ENCODE measurements around the gene RPL12. TPM values are rescaled to one million over a fixed set of nuclear protein-coding genes. Genes with fewer than 3 reads are reported as not detected.

The RPL12 gene
- total RNA-seq, 1 experiment from 2014 or later, result 1,981 TPM

DNA sequence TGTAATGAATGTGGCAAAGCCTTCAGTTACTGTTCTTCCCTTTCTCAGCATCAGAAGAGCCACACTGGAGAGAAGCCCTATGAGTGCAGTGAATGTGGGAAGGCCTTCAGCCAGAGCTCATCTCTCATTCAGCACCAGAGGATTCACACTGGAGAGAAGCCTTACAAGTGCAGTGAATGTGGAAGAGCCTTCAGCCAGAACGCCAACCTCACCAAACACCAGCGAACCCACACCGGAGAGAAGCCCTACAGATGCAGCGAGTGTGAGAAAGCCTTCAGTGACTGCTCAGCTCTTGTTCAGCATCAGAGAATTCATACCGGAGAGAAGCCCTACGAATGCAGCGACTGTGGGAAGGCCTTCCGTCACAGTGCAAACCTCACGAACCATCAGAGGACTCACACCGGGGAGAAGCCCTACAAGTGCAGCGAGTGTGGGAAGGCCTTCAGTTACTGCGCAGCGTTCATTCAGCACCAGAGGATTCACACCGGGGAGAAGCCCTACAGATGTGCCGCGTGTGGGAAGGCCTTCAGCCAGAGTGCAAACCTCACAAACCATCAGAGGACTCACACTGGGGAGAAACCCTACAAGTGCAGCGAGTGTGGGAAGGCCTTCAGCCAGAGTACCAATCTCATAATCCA, 6.8 kb downstream of the RPL12 start:
- DNase-seq (ENCODE audit: low read depth), result peak; percentile 29

DNA sequence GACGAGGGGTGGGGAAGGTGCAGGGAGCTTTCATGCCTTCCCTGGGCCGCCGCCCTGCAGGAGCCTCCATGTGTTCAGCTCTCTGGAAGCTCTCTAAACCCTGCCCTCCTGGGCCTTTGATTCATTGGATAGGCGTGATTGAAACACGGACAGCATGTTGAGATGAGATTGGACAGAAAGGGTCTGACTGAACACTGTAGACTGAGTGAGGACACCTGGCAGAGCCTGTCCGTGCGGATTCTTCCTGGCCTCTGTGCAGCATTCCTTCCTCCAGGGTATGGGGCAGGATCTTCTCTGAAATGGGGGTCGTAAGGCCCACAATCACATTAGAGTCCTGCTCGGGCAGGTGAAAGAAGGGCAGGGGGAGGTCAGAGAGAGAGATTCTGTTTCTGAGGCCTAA, 12.8 kb downstream of the RPL12 start:
- no peak for DNase-seq (ENCODE audit: low read depth)

DNA sequence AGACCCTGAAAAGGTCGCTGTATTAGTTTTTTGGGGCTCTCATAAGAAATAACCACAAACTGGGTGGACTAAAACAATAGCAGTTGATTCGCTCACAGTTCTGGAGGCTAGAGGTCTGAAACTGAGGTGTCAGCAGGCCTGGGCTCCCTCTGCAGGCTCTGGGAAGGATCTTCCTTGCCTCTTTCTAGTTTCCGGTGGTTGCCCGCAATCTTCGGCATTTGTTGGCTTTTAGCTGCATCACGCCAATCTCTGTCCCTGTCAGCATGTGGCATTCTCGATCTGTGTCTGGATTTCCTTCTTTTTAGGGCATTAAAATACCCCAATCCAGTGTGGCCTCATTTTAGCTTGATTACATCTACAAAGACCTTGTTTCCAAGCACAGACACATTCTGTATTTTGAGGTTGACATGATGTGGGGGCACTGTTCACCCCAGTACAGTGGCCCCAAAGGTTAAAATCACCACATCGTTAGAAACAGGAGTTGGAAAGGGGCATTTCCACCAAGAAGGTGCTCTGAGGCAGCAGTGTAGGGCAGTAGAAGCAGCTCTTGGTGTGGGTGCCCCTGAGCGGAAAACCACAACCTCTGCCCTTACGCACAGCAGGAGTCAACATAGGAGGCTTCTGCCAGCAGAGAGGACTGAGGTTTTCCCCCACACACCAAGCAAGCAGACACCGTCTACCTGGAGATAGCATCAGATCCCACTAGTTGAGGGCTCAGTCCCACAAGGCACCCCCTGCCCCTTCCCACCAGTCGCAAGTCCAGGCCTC, 13.5 kb downstream of the RPL12 start:
- no peak for DNase-seq (ENCODE audit: low read depth)

DNA sequence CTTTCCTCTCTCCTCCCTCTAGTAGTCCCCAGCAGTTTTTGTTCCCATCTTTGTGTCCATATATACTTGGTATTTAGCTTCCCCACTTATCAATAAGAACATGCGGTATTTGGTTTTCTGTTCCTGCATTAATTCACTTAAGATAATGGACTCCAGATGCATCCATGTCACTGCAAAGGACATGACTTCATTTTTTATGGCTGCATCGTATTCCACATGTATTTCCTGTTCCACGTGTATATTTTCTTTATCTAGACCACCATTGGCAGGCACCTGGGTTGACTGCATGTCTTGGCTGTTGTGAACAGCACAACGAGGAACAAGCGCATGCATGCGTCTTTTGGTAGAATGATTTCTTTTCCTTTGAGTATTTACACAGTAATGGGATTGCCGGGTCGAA, 20.8 kb downstream of the RPL12 start:
- DNase-seq (ENCODE audit: low read depth), result no peak

DNA sequence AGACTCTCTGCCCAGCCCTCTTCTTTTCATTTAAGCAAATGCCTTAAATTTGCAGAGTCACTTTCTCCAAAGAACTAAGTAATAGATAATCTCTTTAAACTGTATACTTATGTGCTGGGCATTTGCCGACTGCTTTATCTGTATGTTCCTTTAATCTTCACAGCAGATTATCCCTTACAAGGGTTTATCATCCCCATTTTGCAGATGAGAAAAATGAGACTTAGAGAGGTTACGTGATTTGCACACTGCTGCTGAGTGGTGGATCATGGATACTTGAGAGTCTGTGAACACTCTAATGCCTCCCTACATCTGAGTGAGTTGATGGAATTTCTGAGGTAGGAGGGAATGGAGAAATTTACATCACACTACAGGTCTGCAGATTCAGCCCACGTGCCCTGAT, 22.9 kb downstream of the RPL12 start:
- no peak for DNase-seq (ENCODE audit: low read depth)

DNA sequence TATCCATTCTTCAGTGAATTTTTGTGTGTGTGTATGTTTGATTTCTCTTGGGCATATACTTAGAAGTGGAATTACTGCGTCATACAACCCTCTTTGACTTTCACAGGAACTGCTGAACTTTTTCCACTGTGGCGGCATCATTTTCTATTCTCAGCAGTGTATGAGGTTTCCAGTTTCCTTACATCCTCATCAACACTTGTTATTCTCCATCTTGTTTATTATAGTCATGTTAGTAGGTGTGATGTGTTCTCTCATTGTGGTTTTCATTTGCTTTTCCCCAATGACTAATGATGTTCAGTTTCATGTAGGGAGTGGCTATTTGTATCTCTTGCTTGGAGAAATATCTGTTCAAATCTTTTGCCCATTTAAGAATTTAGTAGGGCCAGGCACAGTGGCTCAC, 24.4 kb downstream of the RPL12 start:
- no peak for DNase-seq (ENCODE audit: low read depth)

DNA sequence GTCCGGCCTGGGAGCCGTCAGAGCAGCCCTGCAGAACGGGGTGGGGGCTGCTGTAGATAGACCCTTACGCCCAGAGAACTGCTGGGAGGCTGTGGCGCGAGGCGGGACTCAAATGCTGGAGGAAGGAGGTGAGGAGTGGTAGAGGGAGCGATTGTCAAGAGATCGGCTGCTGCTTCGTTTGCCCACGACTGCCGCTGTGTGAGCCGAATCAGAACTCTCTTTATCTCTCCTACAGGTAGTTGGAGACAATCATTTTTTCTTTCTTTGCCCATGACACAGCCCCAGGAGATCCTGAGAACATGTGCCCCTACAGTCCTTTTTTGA, 26.6 kb downstream of the RPL12 start:
- no peak for DNase-seq (ENCODE audit: low read depth)

DNA sequence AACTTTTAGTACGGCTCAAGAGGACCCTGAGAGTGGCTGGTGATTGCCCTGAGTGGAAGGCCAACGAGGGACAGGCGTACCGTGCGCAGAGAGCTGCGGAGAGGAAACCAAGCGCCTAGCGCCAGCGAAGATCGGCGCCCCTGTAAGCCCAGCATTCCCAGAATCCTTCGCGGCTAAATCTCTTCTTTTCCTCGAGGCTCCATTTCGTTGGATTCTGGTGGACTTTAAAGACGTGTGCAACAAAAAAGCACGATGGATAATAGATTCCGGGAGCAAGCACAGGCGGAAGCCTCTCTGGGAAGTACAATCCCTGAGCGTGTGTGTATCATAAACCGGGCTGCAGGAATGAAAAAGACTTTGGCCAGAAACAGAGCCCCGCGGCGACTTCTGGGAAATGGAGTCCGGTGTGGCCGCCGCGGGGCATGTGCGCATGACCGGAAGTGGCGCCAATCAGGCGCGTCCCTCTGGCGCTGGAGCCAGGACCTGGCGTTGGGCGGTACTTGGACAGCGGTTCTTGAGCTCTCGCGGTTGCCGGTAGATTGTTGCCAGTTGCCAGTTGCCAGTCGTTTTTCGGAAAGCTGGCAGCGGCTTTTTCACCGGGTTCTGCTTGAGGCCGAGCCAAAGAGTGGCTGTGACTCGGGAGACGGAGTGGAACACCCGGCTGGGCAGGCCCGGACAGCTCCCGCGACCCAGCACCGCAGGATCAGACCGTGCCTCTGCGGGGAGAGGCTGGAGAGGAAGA, 27.1 kb downstream of the RPL12 start, which contains the start of gene ZNF79:
Gene ZNF79 (plus strand): TSS at position 449 of the 742 bp plus-strand sequence. CDS start 406 bp downstream, outside the sequence.
- peak; percentile 92 for DNase-seq (ENCODE audit: low read depth)

DNA sequence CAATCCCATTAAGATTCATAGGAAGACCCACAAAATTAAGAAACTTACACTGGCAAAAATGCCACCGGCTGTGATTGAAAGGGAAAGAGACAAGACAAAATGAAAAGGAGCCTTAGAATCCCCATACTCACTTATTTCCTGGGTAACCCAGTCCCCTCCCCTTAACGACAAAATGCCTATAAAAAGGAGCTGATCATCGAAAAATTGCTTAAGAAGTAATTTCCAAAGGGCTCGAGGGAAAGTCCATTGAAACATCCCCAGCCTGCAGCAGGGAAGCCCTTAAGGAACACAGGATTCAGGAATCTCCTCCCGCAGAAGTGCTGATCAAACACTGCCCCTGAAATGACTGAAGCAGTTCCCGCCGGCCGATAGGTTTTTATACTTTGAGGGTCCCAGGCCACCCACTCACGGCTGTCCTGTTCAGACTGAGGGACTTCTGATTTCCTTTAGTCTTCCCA, 27.7 kb downstream of the RPL12 start:
- DNase-seq (ENCODE audit: low read depth), result no peak

DNA sequence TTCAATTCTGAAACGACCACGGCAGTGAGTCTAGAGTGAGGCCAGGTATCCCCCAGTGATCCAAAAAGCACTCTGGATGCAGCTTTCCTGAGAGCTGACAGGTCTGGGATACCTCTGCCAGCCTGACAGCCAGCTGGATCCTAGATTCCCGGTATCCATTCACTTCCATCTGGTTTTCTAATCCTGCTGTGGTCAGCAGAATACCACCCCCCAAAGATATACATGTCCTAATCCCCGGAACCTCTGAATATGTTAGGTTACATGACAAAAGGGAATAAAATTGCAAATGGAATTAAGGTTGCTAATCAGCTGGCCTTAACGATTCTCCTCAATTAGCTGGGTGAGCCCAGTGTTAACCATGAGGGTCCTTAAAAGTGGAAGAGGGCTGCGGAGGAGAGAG, 28.4 kb downstream of the RPL12 start:
- no peak for DNase-seq (ENCODE audit: low read depth)

DNA sequence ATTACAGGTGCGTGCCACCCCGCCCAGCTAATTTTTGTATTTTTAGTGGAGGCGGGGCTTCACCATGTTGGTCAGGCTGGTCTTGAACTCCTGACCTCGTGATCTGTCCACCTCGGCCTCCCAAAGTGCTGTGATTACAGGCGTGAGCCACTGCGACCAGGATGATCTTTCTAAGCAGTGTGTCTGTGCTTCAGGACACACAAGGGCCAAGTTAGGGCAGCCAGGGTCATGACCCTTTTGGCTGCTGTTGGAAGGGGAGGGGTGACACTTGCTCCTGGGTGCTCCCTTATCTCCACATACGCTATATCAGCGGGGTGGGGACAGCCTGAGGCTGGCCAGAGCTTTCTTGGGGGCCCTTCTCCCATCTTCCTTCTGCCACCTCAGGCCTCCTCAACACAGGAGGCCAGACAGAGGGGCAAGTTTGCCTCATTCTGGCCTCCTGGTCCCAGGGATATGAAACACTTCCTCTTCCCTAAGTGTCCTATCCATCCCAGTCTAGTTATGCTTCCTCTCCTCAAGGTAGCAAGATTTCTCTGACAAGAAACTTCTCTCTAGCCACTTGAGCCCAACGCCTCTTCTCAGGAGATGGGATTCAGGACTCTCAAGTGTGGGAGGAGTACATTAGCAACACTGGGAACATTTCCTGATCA, 28.9 kb downstream of the RPL12 start:
- DNase-seq (ENCODE audit: low read depth), result no peak

DNA sequence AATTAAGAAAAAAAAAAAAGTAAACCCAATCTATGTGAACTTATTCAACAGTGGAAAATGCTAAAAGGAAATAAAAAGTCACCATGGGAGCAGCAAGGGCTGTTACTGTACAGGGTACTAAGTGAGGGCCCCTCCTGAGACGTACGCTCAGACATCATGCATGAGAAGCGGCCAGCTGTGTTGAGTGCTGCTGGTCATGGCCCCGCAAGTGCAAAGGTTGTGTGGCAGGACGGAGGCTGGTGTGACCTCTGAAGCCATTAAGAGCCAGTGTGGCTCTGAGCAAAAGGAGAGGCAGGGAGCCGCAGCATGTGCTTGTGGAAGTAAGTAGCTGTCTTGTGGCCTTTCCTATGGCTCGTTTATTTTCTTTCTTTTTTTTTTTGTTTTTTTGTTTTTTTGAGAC, 30.1 kb downstream of the RPL12 start:
- no peak for DNase-seq (ENCODE audit: low read depth)

DNA sequence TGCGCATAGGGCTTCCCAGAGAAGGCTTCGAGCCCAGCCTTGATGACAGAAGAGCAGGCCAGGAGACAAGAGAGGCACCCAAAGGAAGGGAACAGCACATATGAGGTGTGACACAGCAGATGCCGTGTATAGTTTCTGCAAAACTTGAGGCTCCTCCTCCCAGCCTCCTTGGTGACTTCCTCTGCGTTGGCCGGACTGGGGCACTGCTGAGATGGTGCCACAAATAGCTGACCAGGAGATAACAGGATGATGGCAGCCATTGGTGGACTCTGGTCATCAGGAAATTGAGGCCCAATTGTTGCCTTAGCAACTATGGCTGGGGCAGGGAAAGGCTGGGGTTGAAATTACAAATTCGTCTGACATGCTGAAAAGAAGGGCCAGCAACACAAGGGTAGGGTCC, 31.9 kb downstream of the RPL12 start:
- no peak for DNase-seq (ENCODE audit: low read depth)

DNA sequence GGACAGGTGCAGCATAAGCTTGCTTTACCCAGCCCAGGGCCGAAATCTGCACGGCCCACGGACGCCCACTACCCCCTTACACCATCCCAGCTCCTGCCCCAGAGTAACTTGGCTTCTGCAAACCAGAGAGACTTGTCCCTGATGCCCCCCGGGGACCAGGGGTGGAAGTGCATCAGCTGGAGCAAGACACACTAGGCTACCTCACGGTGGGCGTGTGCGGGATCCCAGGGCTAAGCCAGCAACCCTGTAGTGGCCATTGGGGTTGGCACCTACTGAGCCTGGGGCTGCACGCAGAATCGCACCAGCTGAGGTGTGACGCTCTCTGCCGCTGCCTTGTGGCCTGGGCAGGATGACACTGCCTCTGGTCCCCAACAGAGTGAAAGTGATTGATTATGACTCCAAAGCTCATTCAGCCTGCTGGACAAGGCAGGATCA, 33.2 kb downstream of the RPL12 start:
- DNase-seq (ENCODE audit: low read depth), result no peak

DNA sequence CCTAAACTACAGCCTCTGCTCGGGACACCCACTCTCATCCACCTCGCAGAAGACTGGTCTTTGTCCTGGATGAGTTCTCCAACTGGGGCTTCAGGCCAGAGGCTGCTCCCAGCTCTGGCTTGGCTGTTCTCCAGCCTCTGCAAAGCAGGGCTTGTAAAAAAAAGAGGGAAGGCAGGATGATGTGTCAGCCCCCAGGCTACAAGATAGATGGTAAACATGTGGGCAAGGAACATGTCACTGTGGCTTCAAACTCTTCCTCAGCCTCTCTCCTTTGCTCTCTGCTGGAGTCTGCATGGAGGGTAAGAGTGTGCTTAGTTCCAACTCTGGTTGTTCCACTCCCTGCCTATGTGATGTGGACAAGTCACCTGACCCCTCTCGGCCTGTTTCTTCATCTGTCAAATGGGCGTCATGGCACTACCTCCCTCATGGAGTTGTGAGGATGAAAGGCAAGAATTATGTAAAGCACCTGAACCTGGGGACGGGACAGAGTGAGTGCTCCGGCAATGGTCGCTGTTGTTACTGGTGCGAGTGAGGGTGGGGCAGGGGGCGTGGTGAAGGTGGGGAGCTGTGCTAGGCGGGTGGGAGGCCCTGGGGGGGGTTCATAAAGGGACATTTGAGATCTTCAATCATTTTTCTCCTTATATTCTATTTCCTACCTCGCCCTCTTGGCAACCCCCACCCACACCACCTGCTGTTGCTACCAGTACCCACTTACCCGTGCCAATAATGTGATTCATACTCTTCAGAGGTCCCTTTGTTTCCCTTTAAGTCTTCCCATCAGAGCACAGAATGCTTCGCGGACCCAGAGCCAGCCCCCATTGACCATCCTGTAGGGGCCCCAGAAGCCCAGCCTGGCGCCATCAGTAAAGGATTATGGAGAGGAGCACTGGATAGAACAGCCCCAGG, 33.8 kb downstream of the RPL12 start:
- DNase-seq (ENCODE audit: low read depth), result peak; percentile 79

DNA sequence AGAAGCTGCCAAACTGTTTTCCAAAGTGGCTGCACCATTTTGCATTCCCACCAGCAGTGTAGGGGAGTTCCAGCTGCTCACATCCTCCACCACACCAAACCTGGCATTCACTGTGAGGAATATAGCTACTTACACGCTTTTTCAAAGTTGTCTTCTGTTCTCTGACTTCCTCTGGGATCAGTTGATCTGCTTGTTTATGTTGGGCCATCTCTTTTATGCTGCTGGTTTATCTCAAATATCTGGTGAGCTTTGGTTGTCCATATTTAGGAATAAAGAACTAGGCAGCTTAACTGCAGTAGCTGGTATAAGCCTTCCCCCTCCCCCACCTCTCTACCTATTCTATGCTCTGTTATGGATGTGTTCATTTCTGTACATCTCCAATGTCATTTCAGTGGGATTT, 35.5 kb downstream of the RPL12 start:
- DNase-seq (ENCODE audit: low read depth), result no peak

DNA sequence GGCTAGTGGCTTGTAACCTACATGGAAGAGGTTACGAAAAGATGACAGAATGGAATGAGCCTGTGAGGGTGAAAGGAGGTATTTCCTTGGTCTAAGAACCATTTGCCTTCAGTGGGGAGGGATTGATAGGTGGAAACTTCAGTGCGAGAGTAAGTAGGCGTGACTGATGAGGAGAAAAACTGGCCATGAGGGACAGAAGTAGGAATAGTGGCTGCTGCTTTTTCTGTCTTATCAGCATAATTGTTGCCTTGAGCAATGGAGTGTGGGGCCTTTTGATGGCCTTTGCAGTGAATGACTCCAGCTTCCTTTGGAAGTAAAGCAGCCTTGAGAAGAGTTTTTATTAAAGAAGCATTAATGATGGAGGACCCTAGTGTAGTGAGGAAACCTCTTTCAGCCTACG, 36.1 kb downstream of the RPL12 start:
- DNase-seq (ENCODE audit: low read depth), result no peak

DNA sequence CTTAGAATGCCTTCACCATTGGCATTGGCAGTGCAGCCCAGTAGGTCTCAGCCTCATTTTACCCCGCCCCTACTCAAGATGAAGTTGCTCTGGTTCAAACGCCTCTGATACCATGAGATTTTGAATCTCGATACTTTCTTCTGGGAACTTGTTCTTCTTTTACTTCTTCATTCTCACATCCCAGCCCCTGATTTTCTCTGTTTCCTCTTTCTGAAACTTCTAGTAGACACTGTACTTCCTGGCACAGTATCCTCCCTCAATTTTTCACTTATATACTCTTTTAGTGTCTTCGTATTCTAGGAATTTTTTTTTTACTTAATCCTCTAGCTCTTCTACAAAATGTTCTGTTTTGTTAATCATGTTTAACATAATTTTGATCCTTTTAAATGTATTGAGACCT, 40.1 kb downstream of the RPL12 start:
- DNase-seq (ENCODE audit: low read depth), result no peak

DNA sequence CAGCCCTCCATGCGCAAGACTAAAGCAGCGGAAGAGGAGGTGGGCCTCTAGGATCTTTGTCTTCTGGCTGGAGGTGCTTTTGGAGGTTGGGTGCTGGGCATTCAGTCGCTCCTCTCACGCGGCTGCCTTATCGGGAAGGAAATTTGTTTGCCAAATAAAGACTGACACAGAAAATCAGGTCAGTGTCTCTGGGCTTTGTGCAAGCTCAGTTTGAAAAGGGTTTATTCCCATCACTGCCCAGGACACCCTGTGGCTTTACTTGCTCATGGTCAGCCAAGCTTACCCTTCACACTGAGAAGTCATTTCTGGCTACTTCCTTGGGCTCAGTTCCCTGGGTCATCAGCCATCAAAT, 43.7 kb downstream of the RPL12 start:
- DNase-seq (ENCODE audit: low read depth), result no peak

DNA sequence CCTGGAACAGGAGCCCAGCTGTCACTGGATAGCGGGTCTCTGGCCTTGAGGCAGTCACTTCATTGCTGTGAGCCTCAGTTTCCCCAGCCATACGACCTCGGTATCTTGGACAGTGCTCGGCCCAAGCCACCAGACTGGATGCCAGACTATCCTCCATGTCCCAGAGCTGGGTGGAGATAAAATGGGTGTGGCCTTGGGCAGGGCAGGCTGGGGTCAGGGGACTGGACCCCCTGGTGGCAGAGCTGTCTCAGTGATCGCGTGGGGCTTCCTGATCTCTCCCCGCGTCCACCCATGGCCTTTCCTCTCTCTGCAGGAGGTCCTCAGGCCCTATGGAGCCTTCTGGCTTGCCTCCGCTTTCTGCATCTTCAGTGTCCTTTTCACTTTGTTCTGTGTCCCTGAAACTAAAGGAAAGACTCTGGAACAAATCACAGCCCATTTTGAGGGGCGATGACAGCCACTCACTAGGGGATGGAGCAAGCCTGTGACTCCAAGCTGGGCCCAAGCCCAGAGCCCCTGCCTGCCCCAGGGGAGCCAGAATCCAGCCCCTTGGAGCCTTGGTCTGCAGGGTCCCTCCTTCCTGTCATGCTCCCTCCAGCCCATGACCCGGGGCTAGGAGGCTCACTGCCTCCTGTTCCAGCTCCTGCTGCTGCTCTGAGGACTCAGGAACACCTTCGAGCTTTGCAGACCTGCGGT, 44.3 kb downstream of the RPL12 start:
- DNase-seq (ENCODE audit: low read depth), result no peak
